ENCODE results near the gene RMND5A.
"Not testable (repeated sequence)": the region's sequence is repeated elsewhere in the genome, so short reads cannot be mapped to it uniquely, and the experiment has no call there.

RMND5A gene, protein sequence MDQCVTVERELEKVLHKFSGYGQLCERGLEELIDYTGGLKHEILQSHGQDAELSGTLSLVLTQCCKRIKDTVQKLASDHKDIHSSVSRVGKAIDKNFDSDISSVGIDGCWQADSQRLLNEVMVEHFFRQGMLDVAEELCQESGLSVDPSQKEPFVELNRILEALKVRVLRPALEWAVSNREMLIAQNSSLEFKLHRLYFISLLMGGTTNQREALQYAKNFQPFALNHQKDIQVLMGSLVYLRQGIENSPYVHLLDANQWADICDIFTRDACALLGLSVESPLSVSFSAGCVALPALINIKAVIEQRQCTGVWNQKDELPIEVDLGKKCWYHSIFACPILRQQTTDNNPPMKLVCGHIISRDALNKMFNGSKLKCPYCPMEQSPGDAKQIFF

DNA sequence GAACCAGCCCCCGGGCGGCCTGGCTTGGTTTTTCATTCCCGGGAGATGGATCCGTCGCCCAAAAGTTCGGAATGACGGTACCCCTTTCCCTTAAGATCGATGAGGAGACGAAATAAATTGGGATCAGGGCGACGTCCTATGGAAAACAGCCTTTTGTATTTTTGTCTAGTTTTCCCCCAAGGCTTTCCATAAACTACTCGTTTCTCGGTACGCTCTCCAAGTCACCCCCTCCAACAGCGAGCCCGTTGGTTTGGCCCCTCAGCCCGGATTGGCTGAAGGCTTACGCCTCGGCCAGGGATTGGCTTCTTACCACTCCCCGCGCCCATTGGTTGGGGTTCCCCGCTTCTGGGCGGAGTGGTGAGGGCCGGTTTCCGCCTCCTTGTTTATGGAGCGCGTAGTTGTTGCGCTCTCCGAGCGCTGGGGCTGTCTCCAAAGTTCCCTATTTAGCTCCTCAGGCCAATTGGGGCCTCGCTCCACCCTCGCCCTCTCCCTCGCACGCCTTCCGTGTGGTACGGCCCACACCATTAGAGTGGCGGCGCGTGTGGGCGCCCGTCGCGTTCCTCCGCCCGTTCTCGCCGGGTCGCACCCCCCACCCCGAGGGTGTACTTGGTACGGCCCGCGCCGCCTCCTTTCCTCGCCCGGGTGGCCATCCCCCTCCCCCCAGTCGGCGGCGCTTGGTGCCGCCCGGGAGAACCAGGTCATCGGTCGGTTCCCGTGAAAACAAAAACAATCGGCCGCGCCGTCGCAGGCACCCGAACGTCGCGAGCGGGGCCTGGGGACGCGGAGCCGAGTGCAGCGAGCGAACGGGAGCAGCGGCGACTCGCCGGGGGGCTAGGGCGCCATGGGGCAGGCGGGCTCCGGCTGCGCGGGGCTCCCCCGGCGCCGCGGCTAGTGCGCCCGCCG lies at the start of gene RMND5A:
TSS of gene RMND5A (plus strand) at position 655 of the 903 bp plus-strand sequence. CDS start 377 bp downstream, outside the sequence.
- peak; percentile 58 to 82 for DNase-seq

DNA sequence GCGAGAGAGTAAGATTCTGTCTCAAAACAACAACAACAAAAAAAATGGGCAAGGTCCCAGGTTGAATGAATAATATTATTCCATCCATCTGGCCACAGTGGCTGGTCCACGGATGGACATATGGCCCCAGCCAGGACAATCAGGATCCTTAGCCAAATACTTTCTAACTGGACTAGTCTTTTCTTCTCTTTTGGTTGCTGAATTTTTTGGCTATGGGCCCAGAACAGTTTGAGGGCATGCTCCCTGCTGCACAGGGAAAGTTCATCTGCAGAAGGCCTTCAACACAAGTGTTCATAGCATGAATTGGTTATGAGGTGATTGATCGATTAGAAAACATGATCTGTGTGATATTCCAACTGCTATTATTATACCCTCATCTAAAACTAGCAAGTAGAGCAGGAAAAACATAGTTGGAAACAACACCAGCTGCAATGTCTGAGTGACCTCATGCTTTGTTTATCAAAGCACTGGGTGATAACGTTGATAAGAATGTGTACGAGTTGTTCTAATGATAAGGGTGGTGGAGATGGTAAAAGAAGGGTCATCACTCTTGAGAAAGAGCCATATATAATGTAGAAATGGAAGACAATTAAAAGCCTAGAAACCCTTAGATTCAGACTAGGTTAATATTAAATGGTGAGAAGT lies 48.6 kb upstream of the RMND5A start:
- DNase-seq: no peak

DNA sequence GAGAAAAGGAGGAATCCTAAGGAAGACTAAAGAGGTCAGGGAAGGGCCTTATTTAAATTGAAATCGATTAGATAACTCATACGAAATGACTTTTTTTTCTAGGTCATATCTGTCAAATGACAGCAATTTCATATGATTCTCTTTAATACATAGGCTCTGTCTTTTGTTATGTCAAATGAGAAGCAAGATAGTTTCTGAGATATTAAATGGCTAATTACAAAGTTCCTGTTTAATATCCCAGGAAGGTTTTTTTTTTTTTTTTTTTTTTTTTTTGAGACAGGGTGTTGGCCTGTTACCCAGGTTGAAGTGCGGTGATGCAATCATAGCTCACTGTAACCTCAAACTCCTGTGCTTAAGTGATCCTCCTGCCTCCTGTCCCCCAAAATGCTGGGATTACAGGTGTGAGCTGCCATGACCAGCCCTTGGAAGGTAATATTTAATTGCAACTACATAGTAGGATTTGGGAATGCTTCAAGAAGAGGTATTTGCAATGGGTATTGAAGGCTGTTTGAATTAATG lies 48.0 kb upstream of the RMND5A start:
- DNase-seq: no peak

DNA sequence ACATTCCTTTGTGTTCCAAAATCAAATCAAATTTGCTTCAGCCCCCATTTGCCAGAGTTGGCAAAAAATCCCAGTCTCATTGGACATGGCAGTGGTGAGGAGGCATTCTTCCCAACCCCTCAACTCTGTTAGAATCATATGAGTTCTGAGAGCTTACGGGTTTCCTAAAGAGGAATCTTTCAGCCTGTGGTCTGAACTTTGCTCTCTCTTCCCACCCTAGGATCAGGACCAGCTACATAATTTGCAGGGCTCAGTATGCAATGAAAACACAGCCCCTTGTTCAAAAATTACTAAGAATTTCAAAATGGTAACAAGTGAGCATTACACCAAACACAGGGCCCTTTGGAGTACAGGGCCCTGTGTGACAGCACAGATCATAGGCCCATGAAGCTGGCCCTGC lies 47.1 kb upstream of the RMND5A start:
- no peak for DNase-seq

DNA sequence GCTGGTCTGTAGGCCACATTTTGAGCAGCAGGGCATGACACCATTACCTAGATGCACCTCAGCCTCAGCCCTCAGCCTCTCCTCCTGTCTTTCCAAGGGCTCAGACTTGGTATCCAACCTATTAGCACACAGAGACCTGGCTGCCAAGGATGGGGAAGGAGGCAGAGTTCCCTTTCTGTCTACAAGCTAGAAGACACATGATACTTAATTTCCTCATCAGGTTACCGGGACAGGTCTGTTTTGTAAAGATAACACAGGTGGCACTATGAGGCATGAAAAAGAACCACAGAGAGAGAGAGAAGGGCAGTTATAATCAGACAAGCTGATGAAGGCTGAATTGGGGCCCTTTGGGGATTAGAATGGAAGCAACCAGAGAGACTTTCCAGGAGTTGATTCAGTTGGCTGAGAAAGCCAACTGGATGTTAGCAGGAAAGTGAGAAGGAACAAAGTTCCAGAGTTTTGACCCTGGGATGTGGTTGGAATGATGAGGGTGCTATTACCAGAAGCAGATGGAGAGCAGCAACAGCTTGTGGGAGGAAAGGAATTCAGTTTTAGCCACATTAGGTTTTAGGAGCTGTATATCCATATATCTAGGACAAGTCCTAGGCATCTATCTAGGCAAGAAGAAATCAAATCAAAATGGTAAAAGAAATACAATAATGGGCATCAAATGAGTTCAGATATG lies 46.0 kb upstream of the RMND5A start:
- no peak for DNase-seq

DNA sequence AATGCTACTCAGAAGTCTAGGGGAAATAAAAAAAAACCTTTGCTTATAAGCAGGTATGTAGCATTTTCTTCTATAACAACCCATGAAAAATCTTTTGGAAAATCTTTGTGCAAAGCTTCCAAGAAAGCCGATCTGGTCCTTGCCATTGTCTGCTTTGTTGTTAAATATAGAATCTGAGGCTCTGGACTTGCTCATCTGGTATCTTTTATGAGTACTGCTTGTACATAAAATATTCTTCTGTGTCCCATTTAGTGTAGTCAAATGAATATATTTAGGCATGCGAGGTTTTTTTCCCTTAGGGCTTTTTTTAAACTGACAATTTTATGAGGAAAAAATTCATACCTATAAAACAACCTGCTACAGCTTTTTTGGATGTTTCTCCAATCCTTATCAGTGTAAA lies 45.0 kb upstream of the RMND5A start:
- no peak for DNase-seq

DNA sequence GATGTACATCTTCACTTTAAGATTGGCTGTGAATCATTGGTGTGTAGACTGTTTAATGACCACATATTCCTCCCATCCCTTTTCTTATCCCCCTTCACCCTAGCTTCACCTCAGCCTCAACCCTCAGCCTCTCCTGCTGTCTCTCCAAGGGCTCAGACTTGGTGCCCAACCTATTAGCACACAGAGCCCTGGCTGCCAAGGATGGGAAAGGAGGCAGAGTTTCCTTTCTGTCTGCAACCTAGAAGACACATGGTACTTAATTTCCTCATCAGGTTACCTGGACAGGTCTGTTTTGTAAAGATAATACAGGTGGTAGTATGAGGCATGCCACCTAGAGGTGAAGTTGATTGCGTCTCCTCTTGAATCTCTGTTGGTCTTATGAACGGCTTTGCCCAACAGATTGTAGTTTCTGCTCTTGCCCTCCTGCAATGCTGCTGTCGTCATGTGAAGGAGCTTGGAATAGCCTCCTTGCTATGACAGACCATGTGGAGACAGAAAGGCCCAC lies 44.5 kb upstream of the RMND5A start:
- no peak for DNase-seq

DNA sequence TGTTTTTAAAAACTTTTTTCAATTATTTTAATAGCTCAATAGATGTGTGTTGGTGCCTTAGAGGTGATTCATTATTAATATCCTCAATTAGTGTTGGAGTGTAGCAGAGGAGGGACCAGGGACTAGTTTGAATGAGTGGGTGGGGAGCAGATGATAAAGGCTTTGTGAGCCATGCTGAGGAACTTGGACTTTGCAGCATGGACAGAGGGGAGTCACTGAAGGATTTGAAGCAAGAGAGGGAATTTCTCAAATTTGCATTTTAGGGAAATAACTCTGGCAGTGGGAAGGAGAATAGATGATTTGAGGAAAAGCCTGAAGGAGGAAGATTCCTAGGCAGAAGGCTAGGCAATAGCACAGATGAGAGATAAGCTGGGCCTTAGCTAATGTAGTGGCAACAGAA lies 42.3 kb upstream of the RMND5A start:
- DNase-seq: no peak

DNA sequence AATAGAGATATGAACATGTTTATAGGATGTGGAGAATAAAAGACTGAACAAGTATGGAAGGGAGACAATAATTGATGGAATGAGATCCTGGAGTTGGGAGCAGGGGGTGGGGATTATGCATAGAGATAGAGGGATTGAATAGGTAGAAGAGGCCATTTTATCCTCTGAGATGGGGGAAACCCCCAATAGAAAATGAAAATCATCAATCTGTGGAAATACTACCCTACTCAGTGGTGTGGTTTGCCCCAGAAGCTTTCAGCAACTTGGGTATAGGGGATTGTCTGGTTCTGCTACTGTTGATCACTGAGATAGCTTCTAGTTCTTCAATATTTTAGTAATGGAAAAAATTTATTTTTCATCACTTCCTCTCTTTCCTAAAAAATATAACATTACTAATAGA lies 41.1 kb upstream of the RMND5A start:
- DNase-seq: no peak

DNA sequence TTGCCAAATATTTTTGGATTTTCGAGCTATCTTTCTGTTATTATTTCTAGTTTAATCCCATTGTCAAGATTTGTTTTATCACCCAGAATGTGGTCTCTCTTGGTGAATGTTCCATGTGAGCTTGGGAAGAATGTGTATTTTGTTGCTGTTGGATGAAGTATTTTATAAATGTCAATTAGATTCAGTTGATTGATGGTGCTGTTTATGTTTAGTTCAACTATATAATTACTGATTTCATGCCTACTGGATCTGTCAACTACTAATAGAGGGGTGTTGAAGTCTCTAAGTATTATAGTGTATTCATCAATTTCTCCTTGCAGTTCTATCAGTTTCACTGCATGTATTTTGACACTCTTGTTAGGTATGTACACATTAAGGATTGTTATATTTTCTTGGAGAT lies 34.7 kb upstream of the RMND5A start:
- no peak for DNase-seq

DNA sequence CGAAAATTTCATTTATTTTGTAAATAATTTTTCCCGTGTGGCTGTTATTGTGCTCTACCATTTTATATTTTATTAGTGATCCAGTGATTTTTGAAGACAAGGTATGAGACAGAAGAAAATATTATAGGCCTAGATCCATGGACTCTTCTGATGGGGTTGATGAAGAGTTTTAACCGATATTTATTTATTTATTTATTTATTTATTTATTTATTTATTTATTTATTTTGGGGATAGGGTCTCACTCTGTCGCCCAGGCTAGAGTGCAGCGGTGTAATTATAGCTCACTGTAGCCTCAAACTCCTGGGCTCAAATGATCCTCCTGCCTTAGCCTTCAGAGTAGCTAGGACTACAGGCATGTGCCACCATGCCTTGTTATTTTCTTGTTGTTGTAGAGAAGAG lies 33.6 kb upstream of the RMND5A start:
- DNase-seq: no peak

DNA sequence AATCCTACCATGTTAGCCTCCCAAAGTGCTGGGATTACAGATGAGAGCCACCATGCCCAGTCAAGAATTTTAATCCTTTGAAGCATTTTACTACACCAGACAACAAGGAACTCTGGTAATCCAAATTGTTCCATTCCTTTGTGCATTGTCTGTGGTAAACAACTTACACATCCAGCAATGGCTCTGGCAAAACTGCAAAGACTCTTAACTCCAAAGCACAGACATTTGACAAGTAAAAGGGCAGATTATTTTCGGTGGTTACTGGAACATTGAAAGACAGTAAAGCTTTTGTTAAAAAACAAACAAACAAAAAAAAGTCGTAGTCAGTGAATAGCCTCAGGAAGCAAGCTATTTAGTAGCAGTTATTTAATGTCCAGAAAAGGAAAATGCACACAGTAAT lies 33.2 kb upstream of the RMND5A start:
- DNase-seq: no peak

DNA sequence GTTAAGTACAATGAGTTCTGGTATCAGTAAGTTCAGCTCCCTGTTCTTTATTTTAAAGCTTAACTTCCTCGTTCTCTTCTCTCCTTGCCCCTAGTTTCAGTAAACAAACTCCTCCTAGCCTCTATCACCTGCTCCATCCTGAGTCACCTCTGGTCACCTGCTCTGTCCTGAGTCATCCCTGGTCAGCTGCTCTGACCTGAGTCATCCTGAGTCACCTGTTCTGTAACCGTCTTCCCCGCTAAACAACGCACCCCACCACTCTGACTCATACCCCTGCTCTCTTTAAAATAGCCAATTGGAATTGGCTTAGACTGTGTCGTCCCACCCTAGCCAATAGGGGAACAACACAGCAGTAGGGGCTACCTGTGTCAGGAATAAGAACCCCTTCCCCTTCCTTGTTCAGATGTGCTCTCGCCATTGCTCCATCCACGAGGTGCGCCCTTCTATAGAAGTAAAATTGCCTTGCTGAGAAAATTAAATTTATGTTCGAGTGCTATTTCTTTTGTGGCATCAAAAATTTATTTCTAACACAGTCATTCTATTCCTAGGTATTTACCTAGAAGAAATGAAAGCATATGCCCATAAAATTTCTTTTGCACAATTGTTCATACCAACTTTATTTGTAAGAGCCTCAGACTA lies 24.9 kb upstream of the RMND5A start:
- DNase-seq: no peak

DNA sequence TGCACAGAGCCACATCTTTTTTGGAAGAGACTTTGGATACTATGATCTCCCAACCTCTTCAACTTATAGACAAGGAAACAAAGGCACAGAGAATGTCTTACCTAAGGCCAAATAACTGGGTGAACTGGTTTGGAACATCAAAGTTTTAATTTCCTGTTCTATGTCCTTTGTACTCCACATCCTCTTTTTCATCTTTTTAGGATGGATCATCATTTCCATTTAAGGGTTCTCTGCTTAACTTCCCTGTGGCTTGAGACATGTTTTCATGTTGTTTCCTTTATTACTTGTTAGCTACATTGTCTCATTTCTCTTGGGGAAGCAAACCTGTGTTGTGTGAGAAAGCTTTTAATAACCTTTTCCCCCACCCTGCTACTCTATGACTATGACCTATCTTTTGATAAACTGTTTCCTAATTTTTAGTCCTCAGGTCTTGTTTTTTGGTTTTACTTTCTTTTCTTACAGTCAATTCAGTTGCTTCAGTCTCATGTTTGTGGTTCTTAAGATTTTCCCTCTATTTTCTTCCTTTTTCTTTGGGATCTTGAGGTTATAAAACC lies 22.5 kb upstream of the RMND5A start:
- DNase-seq: peak in 1 of 2 donors; percentile 42

DNA sequence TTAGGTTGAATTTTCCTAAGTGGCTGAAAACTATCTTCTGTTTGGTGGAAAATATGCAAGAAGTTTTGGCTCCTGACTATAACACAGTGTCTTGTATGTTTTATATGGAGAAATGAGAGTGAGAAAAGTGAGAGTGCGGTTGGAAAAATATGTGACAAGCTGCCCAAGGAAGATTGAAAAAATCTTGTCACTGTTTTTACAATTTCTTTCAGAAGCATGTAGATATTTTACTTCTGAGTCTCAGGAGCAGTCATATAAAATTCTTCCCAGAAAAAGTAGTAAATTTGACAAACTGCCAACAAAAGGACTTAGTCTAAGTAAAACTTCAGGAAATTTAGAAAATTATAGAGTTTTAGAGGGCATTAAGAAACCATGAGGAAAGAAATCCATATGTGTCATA lies 19.4 kb upstream of the RMND5A start:
- DNase-seq: no peak

DNA sequence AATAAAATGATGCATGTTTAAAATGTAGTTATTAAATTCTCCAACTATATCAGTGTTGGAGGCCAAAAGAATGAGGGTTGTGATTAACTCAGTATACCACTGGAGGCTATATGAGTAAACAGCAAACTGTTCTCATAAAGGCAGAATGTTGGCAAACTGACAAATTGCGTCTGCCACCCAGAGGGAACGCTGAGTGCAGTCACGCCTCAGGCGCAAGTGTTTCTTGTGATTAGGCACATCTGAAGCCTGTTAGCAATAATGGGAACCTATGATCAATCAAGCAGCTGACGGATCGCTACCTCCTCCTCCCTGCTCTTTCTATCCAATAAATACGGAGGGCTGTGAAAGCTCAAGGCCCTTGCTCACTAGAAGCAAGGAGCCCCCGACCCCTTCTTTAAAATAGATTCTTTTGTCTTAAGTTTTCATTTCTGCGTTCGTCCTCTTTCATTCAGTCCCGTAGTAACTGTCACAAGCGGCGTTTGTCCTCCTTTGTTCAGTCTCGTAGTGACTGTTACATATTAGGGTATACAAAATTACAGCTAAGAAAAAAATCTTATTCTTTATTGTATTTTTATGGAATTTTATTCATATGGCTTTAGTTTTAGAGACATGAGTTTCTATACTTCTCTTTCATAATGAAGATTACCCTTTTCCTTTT lies 16.3 kb upstream of the RMND5A start:
- no peak for DNase-seq

DNA sequence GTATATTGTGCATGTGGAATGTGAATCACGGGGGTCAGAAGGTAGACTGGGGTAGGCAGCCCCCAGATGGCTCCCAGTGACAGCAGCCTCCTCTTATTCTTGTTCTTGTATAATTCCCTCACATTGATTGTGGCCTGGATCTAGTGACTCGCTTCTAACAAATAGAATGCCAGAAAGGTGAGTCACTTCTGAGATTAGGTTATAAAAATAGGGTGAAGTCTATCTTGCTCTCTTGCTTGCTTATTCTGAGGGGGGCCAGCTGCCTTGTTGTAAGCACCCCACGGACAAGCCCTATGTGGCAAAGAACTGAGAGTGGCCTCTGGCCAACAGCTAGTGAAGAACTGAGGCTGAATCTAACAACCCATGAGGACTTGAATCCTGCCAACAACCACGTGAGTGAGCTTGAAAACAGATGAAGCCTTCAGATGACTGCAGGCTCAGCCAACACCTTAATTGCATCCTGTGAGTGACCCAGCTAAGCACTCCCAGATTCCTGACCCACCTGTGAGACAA lies 15.6 kb upstream of the RMND5A start:
- DNase-seq: no peak

DNA sequence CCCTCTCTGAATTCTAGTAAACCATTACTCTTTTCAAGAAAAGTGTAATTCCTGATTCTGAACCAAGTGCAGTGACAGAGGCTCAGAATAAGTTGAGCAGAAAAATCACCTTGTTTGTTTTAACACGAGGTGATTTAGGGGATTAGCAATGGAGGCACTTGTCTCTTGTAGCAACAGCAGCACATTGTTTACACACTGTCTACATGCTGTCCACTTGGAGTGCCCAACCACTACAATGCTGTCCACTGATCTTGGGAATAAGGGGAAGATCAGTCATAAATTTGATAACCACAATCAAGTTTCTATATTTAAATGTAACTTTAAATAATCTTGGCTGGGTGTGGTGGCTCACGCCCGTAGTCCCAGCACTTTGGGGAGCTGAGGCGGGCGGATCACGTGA lies 13.9 kb upstream of the RMND5A start:
- DNase-seq: no peak

DNA sequence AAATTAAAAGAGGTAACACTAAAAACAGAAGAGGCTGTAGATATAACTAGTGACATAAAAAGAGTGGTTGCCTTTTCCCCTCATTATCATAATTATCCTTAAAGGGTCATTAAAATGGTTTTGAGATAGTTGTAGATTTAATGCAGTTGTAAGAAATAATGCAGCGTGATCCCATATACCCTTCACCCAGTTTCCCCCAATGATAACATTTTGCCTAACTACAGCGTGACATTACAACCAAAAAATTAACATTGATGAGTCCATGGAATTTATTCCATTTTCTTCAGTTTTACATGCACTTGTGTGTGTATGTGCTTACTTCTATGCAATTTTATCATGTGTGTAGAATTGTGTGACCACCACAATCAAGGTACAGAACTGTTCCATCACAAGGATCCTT lies 13.2 kb upstream of the RMND5A start:
- DNase-seq: no peak

DNA sequence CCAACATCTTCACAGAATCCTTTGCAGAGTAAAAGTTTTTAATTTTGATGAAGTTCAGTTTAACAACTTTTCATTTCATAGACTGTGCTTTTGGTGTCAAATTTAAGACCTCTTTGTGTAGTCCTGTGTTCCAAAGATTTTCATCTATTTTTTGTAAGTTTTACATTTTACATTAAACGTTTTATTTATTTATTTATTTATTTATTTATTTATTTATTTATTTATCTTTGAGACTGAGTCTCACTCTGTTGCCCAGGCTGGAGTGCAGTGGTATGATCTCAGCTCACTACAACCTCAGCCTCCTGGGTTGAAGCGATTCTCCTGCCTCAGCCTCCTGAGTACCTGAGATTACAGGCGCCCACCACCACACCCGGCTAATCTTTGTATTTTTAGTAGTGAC lies 12.0 kb upstream of the RMND5A start:
- DNase-seq: not testable (repeated sequence)
